Brain pericyte (primary cell): ENCODE results near the gene HTR4.

ENCODE experiments used
- DNase-seq: peaks from one replicate; pipeline ENCODE4 v3.0.0-alpha.2; 2012; ENCODE audit warnings: low read depth, low spot score

Gene HTR4

GRCh38 chr5:148663509-148663908, 9.2 kb upstream of the HTR4 start:
- DNase-seq, result no peak

- no peak for DNase-seq
Observed at GRCh38 chr5:148660346-148660660, 6.0 kb upstream of the HTR4 start.

GRCh38 chr5:148659641-148660345, 5.5 kb upstream of the HTR4 start:
- no peak for DNase-seq

- no peak for DNase-seq
Observed at GRCh38 chr5:148653291-148653835, 964 bp downstream of the HTR4 start.

GRCh38 chr5:148651528-148651927, 2.8 kb downstream of the HTR4 start:
- DNase-seq, result no peak

- DNase-seq, result no peak
Observed at GRCh38 chr5:148645527-148645926, 8.8 kb downstream of the HTR4 start.

- DNase-seq, result no peak
Observed at GRCh38 chr5:148641735-148642134, 12.6 kb downstream of the HTR4 start.

- no peak for DNase-seq
Observed at GRCh38 chr5:148640471-148640870, 13.9 kb downstream of the HTR4 start.

GRCh38 chr5:148639081-148639480, 15.2 kb downstream of the HTR4 start:
- DNase-seq, result no peak

GRCh38 chr5:148636353-148636752, 18.0 kb downstream of the HTR4 start:
- DNase-seq, result no peak

GRCh38 chr5:148635321-148636083, 18.8 kb downstream of the HTR4 start:
- DNase-seq, result no peak

- DNase-seq, result no peak
Observed at GRCh38 chr5:148633067-148633377, 21.3 kb downstream of the HTR4 start.

GRCh38 chr5:148632255-148633066, 21.9 kb downstream of the HTR4 start:
- no peak for DNase-seq

GRCh38 chr5:148626986-148627385, 27.3 kb downstream of the HTR4 start:
- no peak for DNase-seq

- no peak for DNase-seq
Observed at GRCh38 chr5:148626081-148626613, 28.2 kb downstream of the HTR4 start.

GRCh38 chr5:148625250-148625649, 29.1 kb downstream of the HTR4 start:
- DNase-seq, result no peak

GRCh38 chr5:148623741-148624140, 30.6 kb downstream of the HTR4 start:
- no peak for DNase-seq

- DNase-seq, result no peak
Observed at GRCh38 chr5:148623101-148623500, 31.2 kb downstream of the HTR4 start.

- no peak for DNase-seq
Observed at GRCh38 chr5:148620696-148621095, 33.6 kb downstream of the HTR4 start.

- no peak for DNase-seq
Observed at GRCh38 chr5:148620091-148620490, 34.2 kb downstream of the HTR4 start.

- DNase-seq, result no peak
Observed at GRCh38 chr5:148619484-148619883, 34.8 kb downstream of the HTR4 start.

GRCh38 chr5:148615644-148616275, 38.6 kb downstream of the HTR4 start:
- no peak for DNase-seq
